ENCODE results near the gene GSK3B.

Gene GSK3B

GRCh38 chr3:119809249-119810017, 284.8 kb downstream of the GSK3B start:
- DNase-seq, result no peak

- no peak for DNase-seq
These were observed 285.4 kb downstream of the GSK3B start for GRCh38 chr3:119808843-119809242.

GRCh38 chr3:119808244-119808643, 286.0 kb downstream of the GSK3B start:
- DNase-seq, result no peak

- DNase-seq, result no peak
These were observed 293.4 kb downstream of the GSK3B start for GRCh38 chr3:119800844-119801243.

GRCh38 chr3:119796785-119797184, 297.5 kb downstream of the GSK3B start:
- DNase-seq, result no peak

GRCh38 chr3:119796368-119796767, 297.9 kb downstream of the GSK3B start:
- DNase-seq, result no peak

GRCh38 chr3:119795849-119796248, 298.4 kb downstream of the GSK3B start:
- no peak for DNase-seq

- DNase-seq, result no peak
These were observed 299.2 kb downstream of the GSK3B start for GRCh38 chr3:119794971-119795612.

- no peak for DNase-seq
These were observed 299.8 kb downstream of the GSK3B start for GRCh38 chr3:119794401-119794800.

GRCh38 chr3:119792270-119792669, 302.0 kb downstream of the GSK3B start:
- DNase-seq, result no peak

- DNase-seq, result no peak
These were observed 303.9 kb downstream of the GSK3B start for GRCh38 chr3:119790369-119790768.

GRCh38 chr3:119786409-119786808, 307.8 kb downstream of the GSK3B start:
- DNase-seq, result no peak

- no peak for DNase-seq
These were observed 310.4 kb downstream of the GSK3B start for GRCh38 chr3:119783883-119784282.

- no peak for DNase-seq
These were observed 311.0 kb downstream of the GSK3B start for GRCh38 chr3:119783255-119783654.

GRCh38 chr3:119782460-119782859, 311.8 kb downstream of the GSK3B start:
- no peak for DNase-seq

GRCh38 chr3:119781330-119782198, 312.7 kb downstream of the GSK3B start, which contains the start of gene NR1I2:
TSS of gene NR1I2 (plus strand) at chr3:119782101.
- DNase-seq, result no peak

GRCh38 chr3:119779731-119780383, 314.4 kb downstream of the GSK3B start:
- DNase-seq, result no peak

GRCh38 chr3:119778811-119779210, 315.4 kb downstream of the GSK3B start:
- DNase-seq, result no peak

GRCh38 chr3:119778176-119778575, 316.1 kb downstream of the GSK3B start:
- no peak for DNase-seq

GRCh38 chr3:119776304-119776703, 317.9 kb downstream of the GSK3B start:
- no peak for DNase-seq

- DNase-seq, result no peak
These were observed 319.8 kb downstream of the GSK3B start for GRCh38 chr3:119774444-119774843.

Data from SHP77 treated with DMSO at 0.1 percent for 48 hours (cell line).